GM19324 (cell line): ENCODE results near the gene AATK.

Experiments
- ATAC-seq: cut with Tn5 transposase; IDR thresholded peaks from one replicate; pipeline ENCODE4 v1.9.1; 2021; ENCODE audit warnings: mild to moderate bottlenecking, moderate library complexity; ENCODE audit not compliant: unreplicated experiment, low FRiP score

AATK gene

DNA sequence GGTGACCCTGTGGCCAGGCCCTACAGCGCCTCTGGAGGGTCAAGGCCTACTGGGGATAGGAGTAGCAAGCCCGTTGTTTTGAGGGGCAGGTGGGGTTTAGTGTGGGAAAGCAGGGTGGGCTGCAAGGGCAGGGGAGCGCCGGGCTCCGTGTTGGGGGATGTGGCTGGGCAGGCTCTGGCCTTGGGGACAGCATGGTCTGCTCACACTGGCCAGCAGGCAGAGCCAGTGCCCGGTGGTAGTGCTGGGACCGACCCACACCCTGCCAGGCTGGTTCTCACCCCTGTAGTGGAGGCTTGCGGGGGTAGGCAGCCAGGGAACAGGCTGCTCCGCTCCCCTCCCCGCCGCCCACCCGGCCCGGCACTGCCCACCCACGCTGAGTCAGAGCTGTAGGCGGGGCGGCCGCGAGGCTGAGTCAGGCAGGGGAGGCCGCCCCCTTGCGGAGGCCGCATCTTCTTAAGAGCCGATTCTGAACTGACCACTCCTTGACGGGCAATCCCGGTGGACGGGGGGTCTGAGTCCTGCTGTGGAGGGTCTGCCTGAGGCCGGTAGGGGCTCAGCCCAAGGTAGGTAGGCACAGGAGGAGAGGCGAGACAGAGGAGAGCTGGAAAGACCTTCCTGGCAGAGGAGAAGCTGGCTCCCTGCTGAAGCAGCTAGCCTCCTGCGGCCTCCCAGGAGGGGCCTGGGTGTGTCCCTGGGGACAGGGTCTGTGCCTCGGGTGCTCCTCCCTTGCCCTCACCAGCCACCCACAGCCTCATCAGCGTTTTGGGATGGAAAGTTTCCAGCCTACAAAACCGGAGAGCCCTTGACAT, 68.7 kb downstream of the AATK start:
- no peak for ATAC-seq

DNA sequence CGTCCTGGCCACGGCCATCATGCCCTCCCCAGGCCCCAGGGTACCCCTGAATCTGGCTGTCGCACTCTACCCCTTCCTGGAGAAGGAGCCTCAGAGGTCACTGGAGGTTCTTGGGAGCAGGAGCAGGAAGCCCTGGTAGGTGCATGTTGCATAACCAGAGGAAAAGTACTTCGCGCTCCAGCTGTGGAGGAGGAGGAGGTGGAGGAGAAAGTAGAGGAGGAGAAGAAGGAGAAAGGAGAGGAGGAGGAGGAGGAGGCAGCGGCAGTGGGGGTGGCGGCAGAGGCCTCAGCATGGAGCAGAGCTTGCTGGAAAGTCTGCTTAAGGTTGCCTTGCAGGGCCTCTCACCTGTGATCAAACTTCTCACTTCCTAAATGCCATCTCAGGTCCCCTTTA, 69.3 kb downstream of the AATK start:
- ATAC-seq, result no peak

DNA sequence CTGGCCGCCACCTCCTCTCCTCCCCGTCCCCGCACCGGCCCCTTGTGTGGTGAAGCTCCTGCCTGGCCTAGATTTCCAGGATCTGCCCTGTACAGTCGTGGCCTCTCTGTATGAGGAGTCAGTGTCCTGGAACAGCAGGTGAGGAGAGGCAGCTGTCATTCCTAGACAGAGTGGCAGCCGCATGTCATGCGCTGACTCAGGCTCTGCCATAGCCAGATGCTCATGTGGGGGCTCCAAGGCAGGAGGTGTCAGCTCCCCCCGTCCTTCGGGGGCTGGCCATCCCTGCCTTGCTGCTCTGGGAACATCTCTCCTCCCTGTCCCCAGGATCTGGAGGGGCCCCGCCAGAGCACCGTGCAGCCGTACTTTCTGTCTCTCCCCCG, 70.6 kb downstream of the AATK start:
- no peak for ATAC-seq

DNA sequence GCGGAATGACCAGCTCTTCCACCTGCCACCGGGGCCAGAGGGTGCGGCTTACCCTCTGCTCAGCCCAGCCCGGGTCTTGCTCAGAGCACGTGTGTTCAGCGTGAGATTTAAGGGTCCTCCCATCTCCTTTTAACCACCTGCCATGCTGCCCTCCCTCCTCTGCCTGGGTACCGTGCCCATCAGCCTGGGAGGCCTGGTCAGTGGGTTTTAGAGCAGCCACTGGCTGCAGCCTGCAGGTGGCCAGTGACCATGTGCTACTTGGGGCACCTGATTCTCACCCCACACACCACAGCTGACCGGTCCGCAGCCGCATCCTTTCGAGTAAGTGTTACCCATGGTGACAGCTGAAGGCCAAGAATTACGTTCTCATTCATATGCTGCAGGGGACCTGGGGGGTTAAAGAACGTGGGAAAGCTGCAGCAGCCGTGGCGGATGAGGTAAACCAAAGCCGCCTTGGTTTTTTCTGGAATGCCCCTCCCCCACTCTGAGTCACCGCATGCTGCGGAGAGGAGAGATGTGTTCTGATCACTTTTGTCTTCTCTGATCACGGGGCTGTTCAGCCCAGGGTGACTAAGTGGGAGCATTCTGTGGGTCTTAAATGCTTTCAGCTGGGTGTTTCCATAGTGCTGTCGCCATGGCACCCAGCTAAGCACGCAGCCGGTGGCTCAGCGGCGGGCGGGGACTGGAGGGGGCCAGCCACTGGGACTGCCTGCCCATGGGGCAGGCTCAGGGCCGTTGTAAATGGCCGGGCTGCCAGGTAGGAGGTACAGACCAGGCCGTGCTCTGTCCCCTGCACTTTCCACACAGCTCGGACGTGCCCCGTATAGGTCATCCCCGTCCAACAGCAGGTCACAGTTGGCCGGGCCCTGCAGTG, 71.3 kb downstream of the AATK start:
- no peak for ATAC-seq

DNA sequence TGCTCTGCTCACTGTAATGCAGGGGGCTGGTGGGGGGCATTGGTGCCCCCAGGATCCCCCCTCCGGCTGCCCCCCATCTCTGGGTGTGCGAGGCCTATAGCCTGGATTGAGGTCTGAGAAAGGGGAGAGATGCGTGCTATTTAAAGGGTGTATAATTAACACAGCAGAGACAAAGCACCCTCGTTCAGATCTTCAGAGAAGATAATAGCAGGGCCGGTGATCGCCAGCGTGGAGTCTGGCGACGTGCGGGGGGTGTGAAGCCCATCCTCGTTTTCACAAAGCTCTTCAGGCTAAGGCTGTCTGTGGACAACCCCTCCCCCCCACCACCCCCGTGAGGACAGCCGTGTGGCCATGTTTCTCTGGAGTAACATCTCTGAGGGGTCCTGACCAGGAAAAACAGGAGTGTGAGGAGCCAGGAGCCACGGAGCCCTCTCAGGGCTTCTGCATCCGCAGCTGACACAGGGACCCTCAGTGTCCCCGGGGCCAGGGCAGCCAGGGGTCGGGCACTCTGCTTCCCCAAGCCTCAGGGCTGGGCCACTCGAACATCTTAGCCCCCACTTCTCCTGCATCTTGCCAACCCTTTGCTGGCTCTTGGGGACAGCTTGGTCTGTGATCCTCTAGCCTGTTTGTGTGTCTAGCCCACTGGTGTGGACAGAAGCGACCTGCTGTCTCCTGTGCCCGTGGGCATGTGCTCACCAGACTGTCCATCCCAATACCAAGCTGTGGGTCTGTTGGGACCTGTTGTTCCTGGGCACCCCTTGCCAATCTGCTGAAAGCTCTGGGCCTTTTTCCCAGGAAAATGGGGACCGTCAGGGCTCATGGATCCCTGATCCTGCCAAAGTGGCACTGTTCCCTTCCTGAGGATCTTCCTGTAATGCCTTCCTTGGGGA, 72.2 kb downstream of the AATK start:
- no peak for ATAC-seq

DNA sequence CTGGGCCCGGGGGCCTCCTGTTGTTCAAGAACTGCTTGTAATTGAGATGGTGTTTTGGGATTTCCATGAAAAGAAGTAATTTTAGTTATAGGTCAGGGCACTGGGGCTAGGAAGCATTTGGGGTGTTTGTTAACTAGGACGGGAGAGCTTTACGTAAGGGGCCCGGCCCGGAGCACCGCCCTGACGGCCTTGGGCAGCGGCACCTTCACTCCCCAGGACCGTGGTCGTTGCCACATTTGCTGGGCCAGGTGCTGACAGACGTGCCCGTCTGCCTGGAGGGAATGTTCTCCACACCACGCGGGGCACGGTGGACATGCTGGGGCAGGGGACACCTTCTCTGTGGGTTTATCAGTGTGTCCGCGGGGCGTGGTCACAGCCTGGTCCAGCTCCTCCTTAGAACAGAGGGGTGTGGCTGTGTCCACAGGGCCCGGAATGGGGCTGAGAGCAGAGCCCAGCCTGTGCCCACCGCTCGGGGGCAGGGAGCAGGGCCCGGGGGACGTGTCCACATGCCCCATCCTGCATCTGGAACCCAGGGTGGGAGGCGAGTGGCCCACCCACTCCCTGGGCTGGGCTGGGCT, 73.4 kb downstream of the AATK start:
- no peak for ATAC-seq

DNA sequence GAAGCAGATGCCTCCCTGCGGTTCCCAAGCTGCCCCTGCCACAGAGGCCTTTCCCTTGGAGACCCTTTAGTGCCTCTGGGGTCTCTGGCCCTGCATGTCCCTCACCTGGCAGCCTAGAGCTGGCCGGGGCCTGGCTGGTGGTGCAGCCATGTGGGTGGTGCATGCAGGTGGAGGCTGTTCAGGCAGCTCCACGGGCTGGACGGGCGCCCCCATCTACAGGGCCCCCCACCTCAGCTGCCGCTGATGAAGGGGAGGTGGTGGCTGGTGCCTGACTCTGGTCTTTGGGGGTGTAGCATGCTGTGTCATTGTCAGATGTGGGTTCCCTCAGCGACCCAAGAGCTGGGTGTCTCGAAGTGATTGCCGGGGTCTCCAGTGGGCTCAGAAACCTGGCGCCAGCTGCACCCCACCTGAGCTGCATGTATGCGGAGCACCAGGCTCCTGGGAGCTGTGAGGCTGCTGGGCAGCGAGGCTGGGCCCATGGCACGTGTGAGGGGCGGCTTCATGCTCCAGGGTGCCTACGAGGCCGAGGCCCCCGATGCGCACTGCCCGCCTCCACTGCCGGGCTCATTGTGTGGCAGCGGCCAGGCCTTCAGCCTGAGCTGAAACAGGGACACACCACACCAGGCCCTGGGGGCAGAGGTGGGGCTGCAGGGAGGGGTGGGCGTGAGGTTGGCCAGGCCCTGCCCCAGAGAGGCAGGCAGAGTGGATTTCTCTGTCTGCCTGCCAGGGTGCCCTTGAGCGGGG, 74.1 kb downstream of the AATK start:
- no peak for ATAC-seq

DNA sequence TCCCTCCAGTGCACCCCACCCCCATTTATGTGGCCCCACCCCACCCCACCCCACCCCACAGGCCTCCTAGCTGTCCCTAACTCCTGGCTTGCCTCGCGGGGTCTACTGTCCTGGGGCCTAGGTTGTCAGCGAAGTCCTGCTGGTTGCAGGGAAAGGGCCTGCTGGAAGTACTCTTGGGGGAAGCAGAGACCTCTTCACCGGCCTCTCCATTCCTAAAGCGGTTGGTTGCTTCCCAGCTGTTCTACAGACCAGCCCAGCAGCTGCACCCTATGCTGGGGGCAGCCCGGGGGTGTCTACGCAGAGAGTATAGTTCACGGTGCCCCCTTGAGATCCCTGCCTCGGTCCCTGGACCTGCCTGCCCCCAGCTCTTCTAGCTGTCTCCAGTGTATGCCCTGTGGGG, 74.9 kb downstream of the AATK start:
- no peak for ATAC-seq

DNA sequence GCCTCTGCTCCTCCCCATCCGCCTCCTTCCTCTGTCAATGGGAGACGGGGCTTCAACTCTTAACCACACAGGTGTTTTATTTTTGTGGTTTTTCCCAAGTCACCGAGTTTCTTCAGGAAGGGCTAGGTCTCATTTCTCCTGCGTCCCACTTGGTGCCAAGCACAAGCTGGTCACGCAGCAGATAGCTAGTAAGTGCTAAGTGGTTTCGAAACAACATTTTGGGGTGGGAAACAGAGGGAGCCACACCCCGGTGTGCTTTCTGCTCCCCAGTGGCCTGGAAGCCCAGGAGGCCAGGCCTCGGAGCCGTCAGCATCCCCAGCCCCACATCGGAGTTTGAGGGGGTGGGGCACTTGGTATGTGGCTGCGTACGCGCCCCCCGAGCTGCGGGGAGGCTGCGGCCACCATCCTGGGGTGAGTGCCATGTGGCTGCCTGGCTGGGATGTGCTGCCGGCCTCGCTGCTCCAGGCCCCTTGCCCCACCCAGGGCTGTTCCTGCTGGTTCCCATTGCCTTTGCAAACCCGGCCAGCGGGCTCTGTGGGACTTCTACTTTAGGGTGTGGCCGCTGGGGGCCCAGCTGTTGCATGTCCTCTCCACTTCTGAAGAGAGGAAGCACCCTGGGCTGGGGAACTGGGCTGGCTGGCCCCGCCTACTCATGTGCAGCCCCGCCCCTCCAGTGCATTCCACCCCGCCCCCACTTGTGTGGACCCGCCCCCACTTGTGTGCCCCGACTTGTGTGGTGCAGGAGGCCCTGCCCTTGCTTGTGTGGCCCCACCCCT, 75.5 kb downstream of the AATK start:
- ATAC-seq, result no peak

DNA sequence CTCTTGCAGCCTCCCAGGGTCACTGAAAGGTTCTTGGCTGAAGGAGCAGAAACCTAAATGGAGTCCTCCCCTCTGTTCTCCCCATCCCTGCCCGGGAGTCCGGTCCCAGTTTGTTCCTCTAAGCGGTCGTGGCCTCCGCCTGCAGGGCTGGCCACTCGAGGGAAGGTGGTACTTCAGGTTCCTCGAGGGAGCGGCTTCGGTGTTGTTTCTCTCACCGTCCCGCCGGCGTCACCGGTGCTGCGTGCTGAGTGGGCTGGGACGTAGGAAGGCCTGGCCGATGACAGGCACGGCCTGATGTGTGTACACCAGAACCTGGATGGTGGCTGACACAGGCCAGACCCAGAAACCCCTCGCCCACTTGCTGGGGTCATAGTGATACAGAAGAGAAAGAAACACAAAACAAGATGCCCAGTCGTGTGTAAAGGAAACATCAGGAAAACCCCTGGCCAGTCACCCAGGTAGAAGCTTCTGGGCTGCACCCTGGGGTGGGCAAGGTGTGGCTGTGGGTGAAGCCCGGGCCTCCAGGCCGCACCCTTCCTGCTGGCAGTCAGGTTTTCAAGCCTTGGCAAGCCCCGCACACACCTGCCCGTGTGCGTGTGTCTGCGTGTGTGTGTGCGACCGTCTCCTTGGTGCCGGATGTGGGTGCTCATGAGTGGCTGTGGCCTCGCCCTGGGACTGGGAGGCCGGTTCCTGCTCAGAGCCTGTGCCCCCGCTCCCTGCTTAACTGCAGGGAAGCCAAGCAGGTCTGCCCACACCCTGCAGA, 79.1 kb downstream of the AATK start:
- no peak for ATAC-seq

DNA sequence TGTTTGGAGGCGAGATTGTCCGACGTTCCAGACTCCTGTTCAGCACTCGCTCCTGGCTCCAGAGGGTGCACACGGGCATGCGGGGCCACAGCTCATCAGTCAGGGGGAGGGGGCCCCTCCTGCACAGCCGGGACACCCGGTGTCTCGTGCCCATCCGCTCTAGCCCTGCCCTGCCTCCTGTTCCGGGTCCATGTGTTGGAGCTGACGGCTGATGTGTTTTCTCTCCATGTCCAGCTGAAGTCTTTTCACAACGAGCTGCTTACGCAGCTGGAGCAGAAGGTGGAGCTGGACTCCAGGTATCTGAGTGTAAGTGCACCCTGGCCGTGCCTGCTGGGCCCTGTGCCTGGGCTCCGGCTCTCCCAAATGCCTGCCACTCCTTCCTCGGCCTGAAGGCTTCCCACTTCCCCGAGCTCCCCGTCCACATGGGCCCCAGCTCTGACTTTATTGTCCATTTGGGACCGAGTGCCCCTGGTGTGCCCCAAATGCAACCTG, 80.6 kb downstream of the AATK start:
- no peak for ATAC-seq

DNA sequence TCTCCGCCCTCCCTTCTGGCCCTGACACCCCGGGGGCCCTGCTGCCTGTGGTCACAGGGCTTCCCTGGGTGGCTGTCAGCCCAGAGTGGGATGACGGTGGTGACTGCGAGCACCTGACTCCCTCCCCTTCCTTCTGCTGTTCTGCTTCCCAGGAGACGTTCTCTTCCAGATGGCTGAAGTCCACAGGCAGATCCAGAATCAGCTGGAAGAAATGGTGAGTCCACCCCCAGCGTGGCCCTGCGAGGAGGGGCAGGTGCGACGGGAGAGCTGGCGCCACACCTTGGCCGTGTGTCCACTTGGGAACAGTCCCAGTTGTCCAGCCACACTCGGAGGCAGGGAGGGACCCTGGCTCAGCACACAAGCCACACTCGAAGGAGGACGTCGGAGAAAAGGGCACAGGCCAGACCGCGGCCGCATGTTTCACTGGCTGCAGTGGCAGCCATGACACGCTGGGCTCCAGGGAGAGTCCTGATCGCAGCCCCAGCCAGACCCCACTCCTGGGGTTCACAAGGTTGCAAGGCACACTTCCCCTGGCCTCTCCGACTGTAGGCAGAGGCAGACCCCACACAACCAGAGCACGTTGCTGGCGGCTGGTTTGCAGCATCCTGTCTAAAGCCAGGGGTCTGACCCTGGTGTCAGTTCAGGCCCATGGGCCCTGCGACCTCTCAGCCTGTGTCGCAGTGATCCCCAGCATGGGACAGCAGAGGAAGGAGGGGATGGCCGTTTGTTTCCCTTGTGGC, 81.2 kb downstream of the AATK start:
- ATAC-seq, result no peak

DNA sequence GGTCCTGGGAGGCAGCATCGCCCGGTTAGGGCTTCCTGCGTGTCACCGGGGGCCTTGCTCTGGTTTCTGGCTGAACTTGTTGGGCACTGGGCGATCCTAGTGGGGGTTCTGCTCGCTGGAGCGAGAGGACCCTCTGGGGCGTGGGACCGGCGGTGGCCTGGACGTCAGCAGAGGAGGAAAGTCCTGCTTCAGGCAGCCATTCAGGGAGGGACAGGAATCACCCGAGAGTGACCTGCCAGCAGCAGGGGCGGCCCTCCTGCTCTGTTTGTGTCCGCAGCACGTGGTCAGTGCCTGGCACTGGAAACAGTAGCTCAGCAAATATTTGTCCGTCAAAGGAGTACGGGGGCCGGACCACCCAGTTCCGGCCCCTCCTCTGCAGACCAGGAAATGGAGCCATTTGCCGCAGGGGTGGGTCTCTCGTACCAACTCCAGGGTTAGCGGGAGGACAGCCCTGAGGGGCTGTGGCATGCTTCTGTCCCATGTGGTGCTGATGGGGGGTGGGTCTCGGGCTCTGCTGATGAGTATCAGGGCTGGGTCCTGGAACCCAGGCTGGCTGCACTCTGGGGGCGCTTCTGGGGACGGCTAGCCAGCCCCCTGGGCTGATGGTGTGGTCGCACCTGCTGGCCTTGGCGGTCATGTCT, 82.8 kb downstream of the AATK start:
- ATAC-seq, result no peak

DNA sequence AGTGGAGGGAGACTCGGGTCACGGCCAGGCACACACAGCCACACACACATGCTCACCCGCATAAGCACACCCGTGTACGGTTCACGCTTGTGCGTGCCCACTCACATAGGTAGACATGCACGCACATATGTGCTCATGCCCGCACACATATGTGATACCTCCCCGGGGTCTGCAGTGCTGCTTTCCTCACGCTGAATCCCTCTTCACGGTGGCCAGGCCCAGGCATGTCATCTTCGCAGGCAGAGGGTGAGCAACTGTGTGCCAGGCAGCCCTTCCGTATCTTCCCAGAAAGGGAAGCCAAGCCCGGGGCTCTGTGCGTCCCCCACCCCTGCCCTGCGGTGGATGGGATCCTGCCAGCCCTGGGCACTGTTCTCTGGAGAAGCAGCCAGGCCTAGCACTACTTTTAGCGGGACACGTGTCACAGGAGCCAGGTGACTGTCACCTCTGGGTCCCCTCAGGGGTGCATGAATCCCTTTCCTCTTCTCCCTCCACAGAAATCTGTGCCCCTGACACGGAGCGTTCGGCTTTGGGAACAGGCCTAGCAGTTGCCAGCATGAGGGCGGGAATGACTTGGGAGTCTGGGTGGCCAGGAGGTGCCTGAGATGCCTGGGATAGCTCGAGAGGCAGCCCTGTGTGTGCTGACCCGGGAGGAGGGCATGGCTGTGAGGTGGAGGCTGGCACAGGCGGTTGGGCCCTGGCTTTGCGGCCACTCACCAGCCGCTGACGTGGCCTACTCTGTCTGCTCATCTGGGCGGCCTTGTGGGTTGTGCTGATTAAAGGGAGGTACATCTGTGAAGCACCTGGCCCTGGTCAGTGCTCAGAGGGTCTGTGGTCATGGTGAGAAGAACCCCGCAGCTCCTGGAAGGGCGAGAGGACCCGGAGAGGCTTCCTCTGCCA, 83.6 kb downstream of the AATK start:
- ATAC-seq, result no peak

DNA sequence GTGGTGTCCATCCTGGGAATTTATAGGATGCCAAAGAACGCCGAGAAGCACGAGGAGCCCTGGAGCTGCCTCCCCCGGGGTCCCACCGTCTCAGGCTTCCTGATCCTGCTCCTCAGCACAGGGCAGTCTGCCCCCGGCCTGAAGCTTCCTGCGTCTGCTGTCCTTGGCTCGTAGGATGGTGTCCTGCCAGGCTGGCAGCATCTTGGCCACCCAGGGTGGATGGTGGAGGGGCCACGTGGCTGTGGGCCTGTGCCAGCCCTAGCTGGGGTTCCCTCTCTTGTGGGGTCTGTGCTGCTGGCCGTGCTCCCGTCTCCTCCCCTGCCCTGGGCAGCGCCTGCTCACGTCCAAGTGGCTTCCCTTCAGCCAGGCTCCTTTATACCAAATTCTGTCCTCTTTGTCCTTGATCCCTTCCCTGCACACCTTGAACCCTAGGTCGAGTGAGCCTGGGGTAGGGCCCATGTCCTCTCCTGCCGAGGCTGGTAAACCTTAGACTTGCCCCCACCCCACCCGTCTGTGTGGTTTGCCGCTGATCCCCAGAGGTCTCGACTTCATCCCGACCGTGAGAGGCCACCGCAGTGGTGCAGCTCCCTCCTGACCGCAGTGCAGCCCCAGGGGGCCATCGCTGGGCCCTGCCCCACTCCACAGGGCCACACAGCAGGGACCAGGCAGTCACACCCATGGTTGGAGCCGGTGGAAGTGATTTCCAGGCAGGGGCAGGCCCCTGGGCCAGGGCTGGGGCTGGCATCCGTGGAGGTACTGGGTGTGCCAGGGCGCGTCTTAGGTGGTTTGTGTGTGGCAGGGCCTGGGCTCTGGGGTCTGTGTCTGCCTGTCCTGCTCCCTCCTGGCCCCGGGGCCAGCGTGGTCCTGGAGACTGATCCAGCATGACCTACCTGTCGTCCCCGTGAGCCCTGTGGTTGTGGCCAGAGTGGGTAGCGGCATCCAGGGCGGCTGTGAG, 84.5 kb downstream of the AATK start:
- ATAC-seq, result no peak
